ENCODE measurements around the gene CAMSAP2.
A peak's percentile ranks its signal among the peaks of the same experiment; 100 is the strongest.

Gene CAMSAP2

GRCh38 chr1:200856716-200857357, 118.1 kb downstream of the CAMSAP2 start:
- DNase-seq, result peak; percentile 10

GRCh38 chr1:200857804-200858203, 119.1 kb downstream of the CAMSAP2 start:
- DNase-seq, result no peak

- no peak for DNase-seq
Measured at GRCh38 chr1:200861937-200862647, 123.4 kb downstream of the CAMSAP2 start.

GRCh38 chr1:200862713-200863415, 124.2 kb downstream of the CAMSAP2 start:
- no peak for DNase-seq

- no peak for DNase-seq
Measured at GRCh38 chr1:200866116-200866515, 127.4 kb downstream of the CAMSAP2 start.

GRCh38 chr1:200866521-200866920, 127.8 kb downstream of the CAMSAP2 start:
- DNase-seq, result no peak

- DNase-seq, result no peak
Measured at GRCh38 chr1:200867018-200867811, 128.5 kb downstream of the CAMSAP2 start.

- no peak for DNase-seq
Measured at GRCh38 chr1:200869376-200869752, 130.7 kb downstream of the CAMSAP2 start.

- DNase-seq, result no peak
Measured at GRCh38 chr1:200869753-200870391, 131.2 kb downstream of the CAMSAP2 start.

GRCh38 chr1:200872446-200873115, 133.9 kb downstream of the CAMSAP2 start, which contains the start of gene GPR25:
GPR25 (plus strand) TSS chr1:200872981; CDS start chr1:200873038, 57 bp downstream.
- no peak for DNase-seq

GRCh38 chr1:200873116-200873670, 134.5 kb downstream of the CAMSAP2 start:
- DNase-seq, result no peak

- DNase-seq, result no peak
Measured at GRCh38 chr1:200873671-200874397, 135.1 kb downstream of the CAMSAP2 start.

GRCh38 chr1:200874694-200875093, 136.0 kb downstream of the CAMSAP2 start:
- DNase-seq, result no peak

GRCh38 chr1:200875416-200875815, 136.7 kb downstream of the CAMSAP2 start:
- no peak for DNase-seq

- DNase-seq, result no peak
Measured at GRCh38 chr1:200877010-200877409, 138.3 kb downstream of the CAMSAP2 start.

- no peak for DNase-seq
Measured at GRCh38 chr1:200877839-200878551, 139.3 kb downstream of the CAMSAP2 start.

- no peak for DNase-seq
Measured at GRCh38 chr1:200880212-200880611, 141.5 kb downstream of the CAMSAP2 start.

- DNase-seq, result no peak
Measured at GRCh38 chr1:200883118-200883517, 144.4 kb downstream of the CAMSAP2 start.

GRCh38 chr1:200885623-200886402, 147.1 kb downstream of the CAMSAP2 start:
- no peak for DNase-seq
